NCI-H1417 treated with DMSO at 0.1 percent for 48 hours (cell line): Measurements from ENCODE around the gene PNKP.

Experiments used
- DNase-seq: peaks from one replicate; lab custom pipeline; 2025; lab: John Stamatoyannopoulos, UW

The PNKP gene

DNA sequence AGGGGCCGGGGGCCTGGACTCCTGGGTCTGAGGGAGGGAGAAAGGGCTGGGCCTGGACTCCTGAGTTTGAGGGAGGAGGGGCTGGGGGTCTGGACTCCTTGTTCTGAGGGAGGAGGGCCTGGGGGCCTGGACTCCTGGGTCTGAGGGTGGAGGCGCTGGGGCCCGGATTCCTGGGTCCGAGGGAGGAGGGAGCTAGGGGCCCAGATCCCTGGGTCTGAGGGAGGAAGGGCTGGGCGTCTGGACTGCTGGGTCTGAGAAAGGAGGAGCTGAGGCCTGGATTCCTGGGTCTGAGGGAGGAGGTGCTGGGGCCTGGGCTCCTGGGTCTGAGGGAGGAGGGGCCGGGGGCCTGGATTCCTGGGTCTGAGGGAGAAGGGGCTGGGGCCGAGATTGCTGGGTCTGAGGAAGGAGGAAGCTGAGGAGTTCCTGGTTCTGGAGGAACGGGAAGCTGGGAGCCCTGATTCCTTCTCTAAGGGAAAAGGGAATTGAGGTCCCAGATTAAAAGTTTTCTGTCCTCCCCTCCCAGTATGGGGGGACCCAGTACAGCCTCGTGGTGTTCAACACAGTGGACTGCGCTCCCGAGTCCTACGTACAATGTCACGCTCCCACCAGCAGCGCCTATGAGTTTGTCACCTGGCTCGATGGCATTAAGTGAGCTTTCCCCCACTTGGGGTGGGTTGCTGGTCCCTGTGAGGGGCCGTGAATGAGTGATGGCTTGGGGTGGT lies 48.6 kb downstream of the PNKP start:
- DNase-seq, result no peak

DNA sequence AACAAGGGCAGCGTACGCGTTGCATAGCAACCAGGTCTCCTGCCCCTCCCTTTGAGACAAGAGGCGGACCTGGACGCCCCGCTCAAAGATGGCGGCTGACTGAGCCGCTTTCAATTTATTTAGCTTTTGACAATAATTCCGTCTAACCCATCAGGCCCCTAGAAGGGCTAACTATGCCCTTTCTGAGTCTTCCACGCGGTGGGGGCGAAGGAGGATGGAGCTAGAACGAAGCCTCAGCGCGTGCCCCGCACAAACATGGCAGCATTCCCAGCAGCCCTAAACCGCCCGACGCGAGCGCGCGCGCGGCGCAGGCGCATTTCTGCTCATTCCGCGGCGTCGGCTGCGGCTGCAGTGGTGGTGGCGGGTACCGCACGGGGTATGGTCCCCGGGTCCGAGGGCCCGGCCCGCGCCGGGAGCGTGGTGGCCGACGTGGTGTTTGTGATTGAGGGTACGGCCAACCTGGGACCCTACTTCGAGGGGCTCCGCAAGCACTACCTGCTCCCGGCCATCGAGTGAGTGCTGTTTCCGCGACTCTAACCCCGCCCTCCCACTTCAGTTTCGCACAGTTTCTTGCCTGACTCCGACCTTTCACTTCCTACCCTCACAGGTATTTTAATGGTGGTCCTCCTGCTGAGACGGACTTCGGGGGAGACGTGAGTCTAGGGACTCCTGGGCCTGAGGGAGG lies 49.3 kb downstream of the PNKP start, which contains the start of gene MED25:
TSS of gene MED25 (plus strand) at position 326 of the 685 bp plus-strand sequence. CDS start at position 379, 53 bp downstream.
- DNase-seq, result peak; percentile 76

DNA sequence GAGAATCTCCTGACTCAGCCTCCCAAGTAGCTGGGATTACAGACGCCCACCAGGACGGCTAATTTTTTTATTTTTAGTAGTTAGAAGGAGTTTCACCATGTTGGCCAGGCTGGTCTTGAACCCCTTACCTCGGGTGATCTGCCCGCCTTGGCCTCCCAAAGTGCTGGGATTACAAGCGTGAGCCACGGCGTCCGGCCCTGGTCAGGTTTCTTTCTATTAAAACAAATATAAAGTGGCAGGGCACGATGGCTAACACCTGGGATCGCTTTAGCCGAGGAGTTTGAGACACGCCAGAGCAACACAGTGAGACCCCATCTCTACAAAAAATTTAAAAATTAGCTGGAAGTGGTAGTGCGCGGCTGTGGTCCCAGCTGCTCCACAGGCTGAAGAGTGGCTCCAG lies 50.8 kb downstream of the PNKP start:
- no peak for DNase-seq

DNA sequence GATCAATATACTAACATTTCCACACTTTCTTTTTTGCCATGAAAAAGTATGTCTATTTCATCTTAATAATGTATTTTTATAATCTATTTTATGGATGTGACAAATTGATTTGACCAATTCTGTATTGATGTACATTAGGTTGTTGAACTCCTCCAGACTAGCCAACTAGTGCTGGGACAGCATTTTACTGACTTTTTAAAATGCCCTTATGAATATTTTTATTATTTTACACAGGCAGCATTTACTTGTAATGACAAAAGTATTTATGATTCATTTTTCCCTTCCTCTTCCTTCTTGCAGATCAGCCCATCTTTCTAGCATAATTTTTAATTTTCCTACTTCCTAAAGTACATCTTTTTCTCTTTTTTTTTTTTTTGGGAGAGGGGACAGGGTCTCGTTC lies 53.4 kb downstream of the PNKP start:
- no peak for DNase-seq

GRCh38 chr19:49812997-49813861 lies 54.1 kb downstream of the PNKP start, which contains the start of gene FUZ:
TSS of gene FUZ (minus strand) at chr19:49813292. CDS start at chr19:49813106, 186 bp downstream.
- peak; percentile 96 for DNase-seq

DNA sequence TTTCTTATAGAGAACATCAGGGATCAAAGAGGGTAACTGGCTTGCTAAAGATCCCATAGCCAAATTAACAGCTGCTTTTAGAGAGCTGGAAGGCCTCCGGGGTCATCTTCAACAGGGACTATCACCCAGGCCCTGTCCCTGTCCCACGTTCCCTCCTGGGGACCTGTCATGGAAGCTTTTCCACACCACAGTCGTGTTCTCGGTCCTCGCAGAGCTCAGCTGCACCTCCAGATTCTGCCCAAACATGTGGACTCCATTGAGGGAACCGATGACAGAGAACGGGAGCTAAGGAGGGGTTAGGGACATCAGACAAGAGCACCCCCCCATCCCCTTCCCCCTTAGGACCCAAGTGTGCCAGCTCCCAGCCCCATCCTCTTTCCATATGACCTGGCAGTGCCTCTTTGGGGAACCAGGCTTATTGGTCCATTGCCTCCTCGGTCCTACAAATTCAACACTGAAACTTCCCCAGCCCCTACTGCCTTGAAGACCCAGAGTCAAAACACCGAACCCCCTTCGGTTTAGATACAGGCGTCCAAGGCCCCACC lies 54.9 kb downstream of the PNKP start:
- no peak for DNase-seq

GRCh38 chr19:49811328-49811727 lies 56.0 kb downstream of the PNKP start:
- no peak for DNase-seq
